HCT116 (cell line): ENCODE data around the gene SLC5A6.

Experiments
- CBX3 ChIP-seq: IDR thresholded peaks from 2 replicates; pipeline ENCODE4 v1.6.1; 2012; ENCODE audit warnings: low read depth
- CTCF ChIP-seq, 3 experiments: fragments of 200-600 bp in 1 of 3; sonication (generic) in 1 of 3; IDR thresholded peaks in 2 of 3; conservative IDR thresholded peaks in 1 of 3; 2 replicates each; pipeline ENCODE4 v1.5.1; 2012 to 2017; ENCODE audit warnings: low read depth in 2 of 3, low read length in 2 of 3, antibody characterized with exemption in 1 of 3, borderline replicate concordance in 1 of 3, control low read depth in 1 of 3, mild to moderate bottlenecking in 1 of 3, mixed read lengths in 1 of 3, mixed run types in 1 of 3, moderate library complexity in 1 of 3; ENCODE audit not compliant: insufficient read depth in 1 of 3
- EZH2 ChIP-seq: fragments of 200-600 bp; sonication (generic); IDR thresholded peaks from 2 replicates; pipeline ENCODE4 v1.6.1; 2017; ENCODE audit warnings: antibody characterized with exemption, mixed run types
- JUND ChIP-seq: IDR thresholded peaks from 2 replicates; pipeline ENCODE4 v1.6.1; 2012
- POLR2A ChIP-seq: IDR thresholded peaks from 2 replicates; pipeline ENCODE4 v1.7.0; 2011; ENCODE audit warnings: borderline replicate concordance; ENCODE audit not compliant: insufficient read depth, insufficient read length; ENCODE audit errors: extremely low read depth
- POLR2AphosphoS5 ChIP-seq: IDR thresholded peaks from 2 replicates; pipeline ENCODE4 v1.6.1; 2011; ENCODE audit warnings: mild to moderate bottlenecking, low read depth, low read length, moderate library complexity
- SIN3A ChIP-seq: IDR thresholded peaks from 2 replicates; pipeline ENCODE4 v1.6.1; 2012; ENCODE audit warnings: low read depth
- SP1 ChIP-seq: IDR thresholded peaks from 2 replicates; pipeline ENCODE4 v1.6.1; 2012; ENCODE audit warnings: low read depth
- TCF7L2 ChIP-seq: IDR thresholded peaks from 2 replicates; pipeline ENCODE4 v1.7.0; 2011; ENCODE audit warnings: borderline replicate concordance, inconsistent platforms; ENCODE audit not compliant: insufficient read depth, insufficient read length; ENCODE audit errors: extremely low read depth
- TF ChIP-seq, protein P1 (sequence below): IDR thresholded peaks from 2 replicates; pipeline ENCODE4 v1.6.1; 2011; ENCODE audit warnings: mild to moderate bottlenecking, low read length, moderate library complexity; ENCODE audit not compliant: insufficient replicate concordance; ENCODE audit errors: extremely low read depth

DNA sequence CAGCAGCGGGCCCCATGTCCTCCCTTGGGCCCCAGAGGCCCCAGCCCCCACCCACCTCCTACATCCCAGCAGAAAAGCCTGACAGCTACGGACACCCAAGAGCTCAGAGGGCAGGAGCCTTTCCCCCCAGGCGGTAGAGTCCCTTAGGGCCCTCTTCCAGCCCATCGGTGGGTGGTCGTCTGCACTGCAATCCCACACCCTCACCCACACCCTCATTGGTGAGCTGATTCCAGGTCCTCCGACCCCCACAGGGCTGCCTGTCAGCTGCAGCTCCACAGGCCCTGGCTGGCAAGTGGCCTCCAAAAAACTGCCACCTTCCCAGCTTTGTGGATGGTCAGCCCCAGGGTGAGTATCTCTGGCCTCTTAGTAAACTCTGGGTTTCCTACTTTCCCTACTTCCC is 52.8 kb downstream of the SLC5A6 start:
- TF ChIP-seq CTCF (IDR thresholded peaks at IDR 0.05 in 2 of 3, conservative IDR thresholded peaks at IDR 0.05 in 1 of 3; ENCODE audit: borderline replicate concordance in 1 of 3, insufficient read depth in 1 of 3, low read depth in 2 of 3, low read length in 2 of 3) (no peak), JUND (no peak), SP1 (no peak), POLR2A (no peak), POLR2AphosphoS5 (no peak), EZH2 (no peak), TCF7L2 (no peak), CBX3 (no peak), SIN3A (no peak)
- TF ChIP-seq, protein P1, sequence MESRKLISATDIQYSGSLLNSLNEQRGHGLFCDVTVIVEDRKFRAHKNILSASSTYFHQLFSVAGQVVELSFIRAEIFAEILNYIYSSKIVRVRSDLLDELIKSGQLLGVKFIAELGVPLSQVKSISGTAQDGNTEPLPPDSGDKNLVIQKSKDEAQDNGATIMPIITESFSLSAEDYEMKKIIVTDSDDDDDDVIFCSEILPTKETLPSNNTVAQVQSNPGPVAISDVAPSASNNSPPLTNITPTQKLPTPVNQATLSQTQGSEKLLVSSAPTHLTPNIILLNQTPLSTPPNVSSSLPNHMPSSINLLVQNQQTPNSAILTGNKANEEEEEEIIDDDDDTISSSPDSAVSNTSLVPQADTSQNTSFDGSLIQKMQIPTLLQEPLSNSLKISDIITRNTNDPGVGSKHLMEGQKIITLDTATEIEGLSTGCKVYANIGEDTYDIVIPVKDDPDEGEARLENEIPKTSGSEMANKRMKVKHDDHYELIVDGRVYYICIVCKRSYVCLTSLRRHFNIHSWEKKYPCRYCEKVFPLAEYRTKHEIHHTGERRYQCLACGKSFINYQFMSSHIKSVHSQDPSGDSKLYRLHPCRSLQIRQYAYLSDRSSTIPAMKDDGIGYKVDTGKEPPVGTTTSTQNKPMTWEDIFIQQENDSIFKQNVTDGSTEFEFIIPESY = no peak
